Body of pancreas (tissue), 4 donors: ENCODE measurements around the gene PPP2R5C.

Experiments used
- CTCF ChIP-seq, 7 experiments: fragments of 450-650 bp in 4 of 7; fragments of 200-600 bp in 3 of 7; sonication (generic) in 3 of 7; IDR thresholded peaks; one replicate each; pipeline ENCODE4 v1.5.1; 2016 to 2019; ENCODE audit warnings: antibody characterized with exemption in 7 of 7
- POLR2A ChIP-seq, 3 donors: fragments of 450-650 bp; IDR thresholded peaks; one replicate each; pipeline ENCODE4 v1.6.1; 2016; ENCODE audit warnings: antibody characterized with exemption in 3 of 3, mild to moderate bottlenecking in 2 of 3

DNA sequence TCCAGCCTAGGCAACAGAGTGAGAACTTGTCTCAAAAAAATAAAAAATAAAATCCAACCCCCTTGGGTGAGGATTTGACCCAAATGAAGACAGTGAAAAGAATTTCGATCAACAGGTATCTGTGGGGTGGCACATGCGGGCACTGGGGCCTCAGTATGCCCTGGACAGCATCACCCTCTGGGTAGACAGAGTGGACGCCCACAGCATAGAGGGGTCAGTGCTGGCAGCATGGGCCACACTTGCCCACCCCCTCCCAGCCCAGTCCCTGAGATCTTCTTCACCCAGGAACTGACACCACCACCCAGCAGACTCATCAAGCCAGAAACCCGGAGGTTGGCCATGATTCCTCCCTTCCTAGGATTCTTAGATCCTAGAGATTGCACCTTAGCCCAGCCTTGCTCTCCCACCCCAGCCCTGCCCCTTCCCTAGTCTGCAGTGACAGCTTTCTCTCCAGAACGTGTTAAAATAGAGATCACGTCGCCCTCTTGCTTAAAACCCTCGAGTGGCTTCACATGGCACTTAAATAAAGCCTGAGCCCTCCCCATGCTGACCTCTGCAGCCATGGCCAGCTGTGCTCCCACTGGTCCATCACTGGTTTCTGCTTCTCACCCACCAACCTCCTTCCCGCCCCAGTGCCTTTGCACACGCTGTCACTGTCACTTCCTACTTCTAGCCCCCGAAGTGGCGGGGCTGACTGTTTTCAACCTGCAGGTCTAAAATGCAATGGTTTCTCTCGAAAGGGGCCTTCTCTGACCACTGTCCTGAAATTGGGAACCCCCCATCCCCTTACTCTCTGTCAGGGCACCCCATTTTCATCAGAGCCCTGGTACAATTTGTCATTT lies 176.6 kb downstream of the PPP2R5C start:
- no peak for TF ChIP-seq CTCF (IDR thresholded peaks at IDR 0.05)
- TF ChIP-seq POLR2A (IDR thresholded peaks at IDR 0.05), result no peak
